ENCODE data around the gene TRAP1.
A peak's percentile ranks its signal among the peaks of the same experiment; 100 is the strongest.
"Not testable (repeated sequence)": the region's sequence is repeated elsewhere in the genome, so short reads cannot be mapped to it uniquely, and the experiment has no call there.

TRAP1 gene

DNA sequence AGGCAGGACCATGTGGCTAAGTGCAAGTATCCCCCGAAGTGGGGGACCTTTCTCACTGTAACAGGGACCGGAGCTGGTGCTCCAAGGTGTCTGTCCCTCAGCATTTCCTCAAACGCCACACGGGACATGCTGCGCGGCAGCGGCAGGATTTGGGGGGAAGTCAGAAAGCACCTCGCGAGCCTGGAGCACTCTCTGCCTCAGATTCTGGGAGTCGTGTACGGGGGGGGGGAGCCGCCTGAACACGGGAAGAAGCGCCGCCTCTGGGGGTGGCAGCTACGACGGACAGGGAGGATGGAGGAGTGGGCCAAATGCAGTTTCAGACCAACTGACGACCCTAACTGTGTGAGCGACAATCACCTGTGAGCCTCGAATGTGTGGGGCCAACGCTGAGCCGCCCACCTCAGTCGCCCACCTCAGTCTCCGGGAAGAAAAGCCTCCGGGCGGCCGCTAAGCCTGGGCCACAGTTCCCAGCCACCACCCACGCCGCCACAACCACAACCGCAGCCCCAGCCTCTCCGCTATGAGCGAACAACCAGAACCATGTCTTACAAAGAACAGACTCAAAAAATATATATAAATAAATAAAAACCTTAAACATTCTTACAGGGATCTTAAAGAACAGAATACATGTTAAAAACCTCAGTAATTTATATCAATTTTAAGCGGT is 8.8 kb upstream of the TRAP1 start:
- peaks cover 28 to 50% of the 10 kb centered on the region in 2 donors for H3K36me3 ChIP-seq (ENCODE audit: control insufficient read depth in 1 of 2, insufficient read depth in 2 of 2, low read length in 2 of 2)
- no peak overlapping the region for H3K27ac ChIP-seq (ENCODE audit: low read length)
- no peaks in the 10 kb centered on the region for H3K4me1 ChIP-seq (ENCODE audit: control insufficient read depth in 1 of 2, insufficient read depth in 2 of 2, low read length in 2 of 2)
- no peaks in the 10 kb centered on the region for H3K27me3 ChIP-seq (ENCODE audit: low read depth, low read length)
- H3K4me3 ChIP-seq (ENCODE audit: low read depth in 1 of 2, low read length in 2 of 2) = no peak overlapping the region
- no peaks in the 10 kb centered on the region for H3K9me3 ChIP-seq (ENCODE audit: control insufficient read depth in 1 of 2, low read length in 2 of 2)

DNA sequence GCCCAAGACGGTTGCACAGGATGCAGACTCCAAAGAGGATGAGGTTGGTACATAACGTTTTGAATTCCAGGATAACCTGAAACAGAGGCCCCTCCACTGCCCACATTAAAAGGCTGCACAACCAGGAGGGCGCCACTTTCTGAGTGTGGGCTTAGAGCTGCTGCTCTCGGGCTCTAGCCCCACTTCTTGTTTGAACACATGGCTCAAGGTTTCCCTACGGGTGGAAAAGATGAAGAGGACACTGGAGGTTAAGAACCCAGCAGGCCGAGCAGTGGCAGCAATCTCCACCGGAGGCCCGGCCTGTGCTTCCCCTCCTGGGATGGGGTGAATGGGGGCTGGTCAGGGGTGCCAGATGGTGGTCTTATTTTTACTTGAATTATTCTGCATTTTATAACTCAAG is 8.0 kb upstream of the TRAP1 start:
- Histone ChIP-seq H3K4me3 (ENCODE audit: low read depth in 1 of 2, low read length in 2 of 2) (no peak overlapping the region), H3K27ac (ENCODE audit: low read length) (no peak overlapping the region), H3K9me3 (ENCODE audit: control insufficient read depth in 1 of 2, low read length in 2 of 2) (no peaks in the 10 kb centered on the region), H3K4me1 (ENCODE audit: control insufficient read depth in 1 of 2, insufficient read depth in 2 of 2, low read length in 2 of 2) (no peaks in the 10 kb centered on the region), H3K36me3 (ENCODE audit: control insufficient read depth in 1 of 2, insufficient read depth in 2 of 2, low read length in 2 of 2) (peaks cover 20 to 42% of the 10 kb centered on the region in 2 donors), H3K27me3 (ENCODE audit: low read depth, low read length) (no peaks in the 10 kb centered on the region)

DNA sequence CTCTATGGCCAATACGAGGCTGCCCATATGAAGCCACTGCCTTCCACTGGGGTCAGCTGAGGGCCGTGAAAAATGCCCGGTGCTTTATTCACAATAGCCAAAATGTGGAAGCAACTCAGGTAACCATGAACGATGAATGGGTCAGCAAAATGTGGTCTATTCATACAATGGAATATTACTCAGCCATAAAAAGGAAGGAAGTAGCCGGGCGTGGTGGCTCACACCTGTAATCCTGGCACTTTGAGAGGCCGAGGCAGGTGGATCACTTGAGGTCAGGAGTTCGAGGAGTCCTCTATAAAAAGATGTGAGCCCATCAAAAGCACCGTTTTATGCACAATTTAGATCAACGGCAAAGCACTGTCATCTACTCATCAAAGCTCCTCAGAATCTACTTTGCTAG is 5.2 kb upstream of the TRAP1 start:
- H3K9me3 ChIP-seq (ENCODE audit: control insufficient read depth in 1 of 2, low read length in 2 of 2) = no peaks in the 10 kb centered on the region
- peaks cover 0 to 6% of the 10 kb centered on the region in 2 donors for H3K4me1 ChIP-seq (ENCODE audit: control insufficient read depth in 1 of 2, insufficient read depth in 2 of 2, low read length in 2 of 2)
- H3K4me3 ChIP-seq (ENCODE audit: low read depth in 1 of 2, low read length in 2 of 2) = no peak overlapping the region
- no peak overlapping the region for H3K27ac ChIP-seq (ENCODE audit: low read length)
- peaks cover 7 to 15% of the 10 kb centered on the region in 2 donors for H3K36me3 ChIP-seq (ENCODE audit: control insufficient read depth in 1 of 2, insufficient read depth in 2 of 2, low read length in 2 of 2)
- no peaks in the 10 kb centered on the region for H3K27me3 ChIP-seq (ENCODE audit: low read depth, low read length)

DNA sequence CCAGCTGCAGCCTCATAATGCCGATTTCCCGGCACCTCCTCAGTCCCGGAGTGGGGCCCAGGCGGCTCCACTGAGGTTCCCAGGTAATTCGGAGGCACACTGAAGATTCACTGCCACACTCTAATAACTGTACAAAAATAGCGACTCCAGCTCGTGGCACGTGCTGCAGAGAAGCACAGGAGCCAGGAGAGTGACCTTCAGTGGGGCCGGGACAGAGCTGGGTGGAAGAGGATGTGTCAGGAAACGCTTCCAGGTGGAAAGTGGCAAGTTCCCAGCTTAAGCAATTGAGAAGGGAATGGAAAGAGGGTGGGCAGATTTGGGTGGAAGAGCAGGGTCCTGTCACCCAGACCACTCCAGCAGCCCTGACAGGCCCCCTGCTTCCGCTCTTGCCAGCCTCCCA is 3.1 kb upstream of the TRAP1 start:
- H3K27ac ChIP-seq (ENCODE audit: low read length) = no peak overlapping the region

GRCh38 chr16:3718628-3719027 is 1.3 kb upstream of the TRAP1 start:
- no peak overlapping the region for H3K27ac ChIP-seq (ENCODE audit: low read length)
- no peaks in the 10 kb centered on the region for H3K27me3 ChIP-seq (ENCODE audit: low read depth, low read length)
- H3K4me3 ChIP-seq (ENCODE audit: low read depth in 1 of 2, low read length in 2 of 2) = no peak overlapping the region
- H3K36me3 ChIP-seq (ENCODE audit: control insufficient read depth in 1 of 2, insufficient read depth in 2 of 2, low read length in 2 of 2) = no peaks in the 10 kb centered on the region
- H3K9me3 ChIP-seq (ENCODE audit: control insufficient read depth in 1 of 2, low read length in 2 of 2) = no peaks in the 10 kb centered on the region
- H3K4me1 ChIP-seq (ENCODE audit: control insufficient read depth in 1 of 2, insufficient read depth in 2 of 2, low read length in 2 of 2) = peaks cover 0 to 12% of the 10 kb centered on the region in 2 donors

More for the DNA sequence above, 3.1 kb upstream of the TRAP1 start:
- no peaks in the 10 kb centered on the region for H3K36me3 ChIP-seq (ENCODE audit: control insufficient read depth in 1 of 2, insufficient read depth in 2 of 2, low read length in 2 of 2)
- H3K4me1 ChIP-seq (ENCODE audit: control insufficient read depth in 1 of 2, insufficient read depth in 2 of 2, low read length in 2 of 2) = peaks cover 0 to 12% of the 10 kb centered on the region in 2 donors
- no peak overlapping the region for H3K4me3 ChIP-seq (ENCODE audit: low read depth in 1 of 2, low read length in 2 of 2)
- no peaks in the 10 kb centered on the region for H3K27me3 ChIP-seq (ENCODE audit: low read depth, low read length)
- no peaks in the 10 kb centered on the region for H3K9me3 ChIP-seq (ENCODE audit: control insufficient read depth in 1 of 2, low read length in 2 of 2)

GRCh38 chr16:3718019-3718391 is 681 bp upstream of the TRAP1 start:
- Histone ChIP-seq H3K4me3 (ENCODE audit: low read depth in 1 of 2, low read length in 2 of 2) (peak overlapping the region; percentile 51 to 80), H3K4me1 (ENCODE audit: control insufficient read depth in 1 of 2, insufficient read depth in 2 of 2, low read length in 2 of 2) (peaks cover 0 to 12% of the 10 kb centered on the region in 2 donors), H3K27ac (ENCODE audit: low read length) (peak overlapping the region; percentile 59), H3K36me3 (ENCODE audit: control insufficient read depth in 1 of 2, insufficient read depth in 2 of 2, low read length in 2 of 2) (peaks cover 0 to 4% of the 10 kb centered on the region in 2 donors), H3K9me3 (ENCODE audit: control insufficient read depth in 1 of 2, low read length in 2 of 2) (no peaks in the 10 kb centered on the region), H3K27me3 (ENCODE audit: low read depth, low read length) (no peaks in the 10 kb centered on the region)

GRCh38 chr16:3716831-3717234 is 491 bp downstream of the TRAP1 start:
- H3K36me3 ChIP-seq (ENCODE audit: control insufficient read depth in 1 of 2, insufficient read depth in 2 of 2, low read length in 2 of 2) = peaks cover 0 to 5% of the 10 kb centered on the region in 2 donors
- no peaks in the 10 kb centered on the region for H3K9me3 ChIP-seq (ENCODE audit: control insufficient read depth in 1 of 2, low read length in 2 of 2)
- H3K27ac ChIP-seq (ENCODE audit: low read length) = peak overlapping the region; percentile 8
- H3K27me3 ChIP-seq (ENCODE audit: low read depth, low read length) = no peaks in the 10 kb centered on the region
- H3K4me1 ChIP-seq (ENCODE audit: control insufficient read depth in 1 of 2, insufficient read depth in 2 of 2, low read length in 2 of 2) = peaks cover 0 to 12% of the 10 kb centered on the region in 2 donors
- H3K4me3 ChIP-seq (ENCODE audit: low read depth in 1 of 2, low read length in 2 of 2) = peak overlapping the region; percentile 76 to 80

GRCh38 chr16:3715430-3715829 is 1.9 kb downstream of the TRAP1 start:
- no peaks in the 10 kb centered on the region for H3K27me3 ChIP-seq (ENCODE audit: low read depth, low read length)
- H3K4me1 ChIP-seq (ENCODE audit: control insufficient read depth in 1 of 2, insufficient read depth in 2 of 2, low read length in 2 of 2) = peaks cover 0 to 12% of the 10 kb centered on the region in 2 donors
- no peak overlapping the region for H3K4me3 ChIP-seq (ENCODE audit: low read depth in 1 of 2, low read length in 2 of 2)
- no peaks in the 10 kb centered on the region for H3K9me3 ChIP-seq (ENCODE audit: control insufficient read depth in 1 of 2, low read length in 2 of 2)
- H3K36me3 ChIP-seq (ENCODE audit: control insufficient read depth in 1 of 2, insufficient read depth in 2 of 2, low read length in 2 of 2) = peaks cover 0 to 5% of the 10 kb centered on the region in 2 donors
- H3K27ac ChIP-seq (ENCODE audit: low read length) = no peak overlapping the region

DNA sequence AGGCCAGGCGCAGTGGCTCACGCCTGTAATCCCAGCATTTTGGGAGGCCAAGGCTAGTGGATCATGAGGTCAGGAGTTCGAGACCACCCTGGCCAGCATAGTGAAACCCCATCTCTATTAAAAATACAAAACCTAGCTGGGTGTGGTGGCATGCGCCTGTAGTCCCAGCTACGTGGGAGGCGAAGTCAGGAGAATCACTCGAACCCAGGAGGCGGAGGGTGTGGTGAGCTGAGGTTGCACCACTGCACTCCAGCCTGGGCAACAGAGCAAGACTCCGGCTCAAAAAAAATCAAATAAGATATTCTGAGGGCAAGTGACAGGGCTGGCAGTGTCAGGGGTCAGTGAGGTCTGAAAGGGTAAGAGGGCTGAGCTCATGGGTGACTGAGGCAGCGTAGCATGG is 2.9 kb downstream of the TRAP1 start:
- H3K27ac ChIP-seq (ENCODE audit: low read length); H3K4me3 ChIP-seq (ENCODE audit: low read depth in 1 of 2, low read length in 2 of 2); H3K36me3 ChIP-seq (ENCODE audit: control insufficient read depth in 1 of 2, insufficient read depth in 2 of 2, low read length in 2 of 2); H3K27me3 ChIP-seq (ENCODE audit: low read depth, low read length); H3K9me3 ChIP-seq (ENCODE audit: control insufficient read depth in 1 of 2, low read length in 2 of 2): not testable (repeated sequence)
- peaks cover 0 to 12% of the 10 kb centered on the region in 2 donors for H3K4me1 ChIP-seq (ENCODE audit: control insufficient read depth in 1 of 2, insufficient read depth in 2 of 2, low read length in 2 of 2)

- H3K4me1 ChIP-seq (ENCODE audit: control insufficient read depth in 1 of 2, insufficient read depth in 2 of 2, low read length in 2 of 2) = peaks cover 0 to 12% of the 10 kb centered on the region in 2 donors
- H3K27ac ChIP-seq (ENCODE audit: low read length) = no peak overlapping the region
- H3K4me3 ChIP-seq (ENCODE audit: low read depth in 1 of 2, low read length in 2 of 2) = no peak overlapping the region
- no peaks in the 10 kb centered on the region for H3K27me3 ChIP-seq (ENCODE audit: low read depth, low read length)
- H3K36me3 ChIP-seq (ENCODE audit: control insufficient read depth in 1 of 2, insufficient read depth in 2 of 2, low read length in 2 of 2) = peaks cover 0 to 5% of the 10 kb centered on the region in 2 donors
- no peaks in the 10 kb centered on the region for H3K9me3 ChIP-seq (ENCODE audit: control insufficient read depth in 1 of 2, low read length in 2 of 2)
These were observed 3.6 kb downstream of the TRAP1 start for GRCh38 chr16:3713587-3714242.

GRCh38 chr16:3712861-3713372 is 4.4 kb downstream of the TRAP1 start:
- Histone ChIP-seq H3K9me3 (ENCODE audit: control insufficient read depth in 1 of 2, low read length in 2 of 2) (no peaks in the 10 kb centered on the region), H3K36me3 (ENCODE audit: control insufficient read depth in 1 of 2, insufficient read depth in 2 of 2, low read length in 2 of 2) (peaks cover 0 to 5% of the 10 kb centered on the region in 2 donors), H3K4me3 (ENCODE audit: low read depth in 1 of 2, low read length in 2 of 2) (no peak overlapping the region), H3K4me1 (ENCODE audit: control insufficient read depth in 1 of 2, insufficient read depth in 2 of 2, low read length in 2 of 2) (peaks cover 0 to 7% of the 10 kb centered on the region in 2 donors), H3K27ac (ENCODE audit: low read length) (no peak overlapping the region), H3K27me3 (ENCODE audit: low read depth, low read length) (no peaks in the 10 kb centered on the region)
